KMS-11 (cell line): ENCODE measurements around the gene DRAP1.

Experiments
- H2AFZ ChIP-seq: fragments of 200-600 bp; sonication (generic); 2 replicates; pipeline ENCODE4 v1.6.1; 2016; ENCODE audit warnings: antibody characterized with exemption, mixed run types, low read depth
- H3K27ac ChIP-seq: fragments of 200-600 bp; sonication (generic); 2 replicates; pipeline ENCODE4 v1.6.1; 2016; ENCODE audit warnings: mild to moderate bottlenecking, mixed run types
- H3K27me3 ChIP-seq: fragments of 200-600 bp; sonication (generic); 2 replicates; pipeline ENCODE4 v1.6.1; 2017; ENCODE audit warnings: mild to moderate bottlenecking, low read depth, mixed run types, moderate library complexity; ENCODE audit not compliant: insufficient read depth
- H3K36me3 ChIP-seq: fragments of 200-600 bp; sonication (generic); 2 replicates; pipeline ENCODE4 v1.6.1; 2017; ENCODE audit warnings: mild to moderate bottlenecking, mixed run types; ENCODE audit not compliant: insufficient read depth
- H3K4me1 ChIP-seq: fragments of 200-600 bp; sonication (generic); 2 replicates; pipeline ENCODE4 v1.6.1; 2016; ENCODE audit warnings: mild to moderate bottlenecking, low read depth, mixed run types; ENCODE audit not compliant: poor library complexity, severe bottlenecking
- H3K4me2 ChIP-seq: fragments of 200-600 bp; sonication (generic); 2 replicates; pipeline ENCODE4 v1.7.0; 2016; ENCODE audit warnings: mild to moderate bottlenecking, mixed run types
- H3K4me3 ChIP-seq: fragments of 200-600 bp; sonication (generic); IDR thresholded peaks from 2 replicates; pipeline ENCODE4 v1.6.1; 2017; ENCODE audit warnings: low read depth, low read length, mixed read lengths; ENCODE audit not compliant: insufficient read depth
- H3K79me2 ChIP-seq: fragments of 200-600 bp; sonication (generic); 2 replicates; pipeline ENCODE4 v1.6.1; 2016; ENCODE audit warnings: low read depth, mixed run types; ENCODE audit not compliant: insufficient read depth
- H3K9ac ChIP-seq: fragments of 200-600 bp; sonication (generic); 2 replicates; pipeline ENCODE4 v1.6.1; 2016; ENCODE audit warnings: mild to moderate bottlenecking, mixed run types
- H4K20me1 ChIP-seq: fragments of 200-600 bp; sonication (generic); 2 replicates; pipeline ENCODE4 v1.6.1; 2016; ENCODE audit warnings: mild to moderate bottlenecking, mixed run types; ENCODE audit not compliant: insufficient read depth
- TF ChIP-seq, protein P1 (sequence below): fragments of 200-600 bp; sonication (generic); conservative IDR thresholded peaks from 2 replicates; pipeline ENCODE4 v1.6.1; 2017; ENCODE audit warnings: low read depth, mild to moderate bottlenecking, antibody characterized with exemption, low read length, moderate library complexity, mixed read lengths

The DRAP1 gene

DNA sequence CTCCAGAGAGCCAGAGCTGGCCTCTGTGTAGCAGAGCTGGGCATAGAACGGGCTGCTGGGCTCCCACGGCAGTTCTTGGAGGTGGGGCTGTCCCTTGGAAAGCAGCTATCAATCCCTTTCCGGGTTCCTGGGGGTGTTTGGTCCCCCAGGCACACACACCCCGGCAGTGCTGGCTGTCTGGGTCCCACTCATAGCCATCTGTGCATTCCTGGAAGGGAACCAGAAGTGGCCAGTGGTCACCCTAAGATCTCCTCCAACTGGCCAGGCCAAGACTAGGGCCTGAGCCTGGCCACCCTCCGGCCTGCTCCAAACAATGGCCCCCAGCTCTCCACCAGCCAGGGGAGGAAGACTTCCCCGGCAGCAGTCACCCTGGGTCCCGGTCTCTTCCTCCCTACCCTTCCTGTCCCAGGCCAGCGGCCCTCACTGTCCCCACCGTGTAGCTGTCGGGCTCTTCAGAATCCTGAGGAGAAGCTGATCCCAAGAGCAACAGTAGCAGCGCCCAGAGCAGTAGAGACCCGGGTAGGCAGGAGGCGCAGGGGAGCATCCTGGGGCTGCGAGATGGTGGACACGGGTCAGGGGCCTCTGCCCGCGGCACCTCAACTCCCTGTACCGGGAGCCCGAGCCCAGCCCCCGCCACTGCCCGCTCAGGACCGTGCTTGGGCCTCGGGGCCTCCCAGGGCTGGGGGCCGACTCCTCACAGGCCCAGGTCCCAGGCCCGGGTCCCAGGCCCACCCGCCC is 47.2 kb upstream of the DRAP1 start:
- TF ChIP-seq, protein P1, sequence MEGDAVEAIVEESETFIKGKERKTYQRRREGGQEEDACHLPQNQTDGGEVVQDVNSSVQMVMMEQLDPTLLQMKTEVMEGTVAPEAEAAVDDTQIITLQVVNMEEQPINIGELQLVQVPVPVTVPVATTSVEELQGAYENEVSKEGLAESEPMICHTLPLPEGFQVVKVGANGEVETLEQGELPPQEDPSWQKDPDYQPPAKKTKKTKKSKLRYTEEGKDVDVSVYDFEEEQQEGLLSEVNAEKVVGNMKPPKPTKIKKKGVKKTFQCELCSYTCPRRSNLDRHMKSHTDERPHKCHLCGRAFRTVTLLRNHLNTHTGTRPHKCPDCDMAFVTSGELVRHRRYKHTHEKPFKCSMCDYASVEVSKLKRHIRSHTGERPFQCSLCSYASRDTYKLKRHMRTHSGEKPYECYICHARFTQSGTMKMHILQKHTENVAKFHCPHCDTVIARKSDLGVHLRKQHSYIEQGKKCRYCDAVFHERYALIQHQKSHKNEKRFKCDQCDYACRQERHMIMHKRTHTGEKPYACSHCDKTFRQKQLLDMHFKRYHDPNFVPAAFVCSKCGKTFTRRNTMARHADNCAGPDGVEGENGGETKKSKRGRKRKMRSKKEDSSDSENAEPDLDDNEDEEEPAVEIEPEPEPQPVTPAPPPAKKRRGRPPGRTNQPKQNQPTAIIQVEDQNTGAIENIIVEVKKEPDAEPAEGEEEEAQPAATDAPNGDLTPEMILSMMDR, result no peak
- no peaks in the 10 kb centered on the region for H3K79me2 ChIP-seq
- H3K36me3 ChIP-seq, result no peaks in the 10 kb centered on the region
- peaks cover 13% of the 10 kb centered on the region for H3K4me1 ChIP-seq
- no peaks in the 10 kb centered on the region for H4K20me1 ChIP-seq
- no peak overlapping the region for H3K4me2 ChIP-seq
- H3K9ac ChIP-seq, result no peak overlapping the region
- H3K27me3 ChIP-seq, result no peaks in the 10 kb centered on the region
- no peak overlapping the region for H3K27ac ChIP-seq
- H3K4me3 ChIP-seq, result no peak overlapping the region
- H2AFZ ChIP-seq, result no peak overlapping the region

DNA sequence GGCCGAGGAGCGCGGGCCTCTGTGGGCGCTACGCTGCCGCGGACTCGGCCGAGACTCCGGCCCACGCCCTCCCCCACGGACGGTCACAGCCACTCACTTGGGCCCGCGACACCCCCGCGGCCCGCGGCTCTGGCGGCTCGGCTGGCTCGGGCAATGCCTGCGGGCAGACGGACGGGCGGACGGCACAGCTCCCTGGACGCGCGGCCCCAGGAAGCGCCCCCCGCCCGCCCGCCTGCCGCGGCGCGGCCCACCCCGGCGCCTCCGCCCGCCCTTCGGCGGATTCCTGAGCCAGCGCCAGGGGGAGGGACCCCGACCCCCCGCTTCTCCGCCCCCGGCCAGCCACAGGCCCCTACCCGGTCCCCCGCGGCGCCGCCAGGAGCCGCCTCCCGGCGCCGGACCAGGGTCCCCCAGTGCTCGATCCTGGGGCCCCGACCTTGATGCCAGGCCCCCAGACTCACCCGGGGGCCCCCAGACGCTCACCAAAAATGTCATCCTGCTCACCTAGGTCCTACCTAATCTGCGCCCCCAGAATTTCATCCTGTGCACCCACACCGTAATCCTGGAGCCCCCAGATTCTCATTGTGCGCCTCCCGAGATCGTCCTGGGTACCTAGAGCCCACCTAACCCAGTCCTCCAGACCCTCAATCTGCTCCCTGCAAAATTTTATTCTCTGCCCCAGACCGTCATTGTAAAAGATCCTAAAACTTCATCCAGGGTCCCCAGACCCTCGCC is 46.5 kb upstream of the DRAP1 start, which contains the start of gene EFEMP2:
Gene EFEMP2, minus strand, starts transcription at position 215 of the 732 bp plus-strand sequence. CDS start 446 bp downstream, outside the sequence.
- Histone ChIP-seq H3K4me1 (peaks cover 13% of the 10 kb centered on the region), H3K79me2 (no peaks in the 10 kb centered on the region), H3K4me3 (no peak within 1 kb of the TSS), H4K20me1 (no peaks in the 10 kb centered on the region), H2AFZ (peak within 1 kb of the TSS; percentile 91), H3K27me3 (no peaks in the 10 kb centered on the region), H3K36me3 (no peaks in the 10 kb centered on the region), H3K9ac (peak within 1 kb of the TSS; percentile 47; the same call in 1 of the 2 replicates), H3K4me2 (peak within 1 kb of the TSS; percentile 95), H3K27ac (no peak within 1 kb of the TSS)
- TF ChIP-seq, protein P1, result no peak

DNA sequence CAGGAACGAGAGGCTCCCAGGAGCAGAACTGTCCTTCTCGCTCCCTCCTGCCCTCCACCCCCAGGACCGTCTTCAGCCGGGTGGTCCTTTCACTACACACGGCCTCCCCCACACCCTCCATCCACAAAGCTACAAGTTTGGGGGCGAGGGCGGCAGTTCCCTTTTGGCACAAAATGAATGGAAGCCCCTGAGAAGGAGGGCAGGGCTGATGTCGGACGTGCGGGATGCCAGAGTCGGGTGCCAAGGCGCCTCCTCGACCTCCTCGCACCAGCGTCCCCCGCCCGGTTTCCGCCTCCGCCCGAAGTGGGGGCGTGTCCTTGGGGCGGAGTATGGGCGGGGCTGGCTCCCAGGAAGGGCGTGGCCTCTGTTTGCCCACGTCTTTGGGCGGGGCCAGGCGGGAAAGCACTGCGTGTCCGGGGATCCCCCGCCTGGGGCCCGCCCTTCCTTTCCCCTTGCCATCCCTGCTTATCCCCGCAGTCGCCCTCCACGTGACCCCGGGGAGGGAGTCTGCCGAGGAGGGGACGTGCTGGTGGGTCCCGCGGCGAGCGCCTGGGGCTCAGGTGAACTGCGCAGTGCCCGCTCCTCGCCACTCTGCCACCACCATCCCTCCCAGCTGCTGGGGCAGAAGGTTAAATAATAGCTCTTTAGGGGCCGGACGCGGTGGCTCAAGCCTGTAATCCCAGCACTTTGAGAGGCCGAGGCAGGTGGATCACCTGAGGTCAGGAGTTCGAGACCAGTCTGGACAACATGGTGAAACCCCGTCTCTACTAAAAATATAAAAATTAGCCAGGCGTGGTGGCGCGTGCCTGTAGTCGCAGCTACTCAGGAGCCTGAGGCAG is 45.7 kb upstream of the DRAP1 start:
- Histone ChIP-seq H3K9ac (peak overlapping the region; percentile 47; the same call in 1 of the 2 replicates), H3K27ac (no peak overlapping the region; the same call in 1 of the 2 replicates)

DNA sequence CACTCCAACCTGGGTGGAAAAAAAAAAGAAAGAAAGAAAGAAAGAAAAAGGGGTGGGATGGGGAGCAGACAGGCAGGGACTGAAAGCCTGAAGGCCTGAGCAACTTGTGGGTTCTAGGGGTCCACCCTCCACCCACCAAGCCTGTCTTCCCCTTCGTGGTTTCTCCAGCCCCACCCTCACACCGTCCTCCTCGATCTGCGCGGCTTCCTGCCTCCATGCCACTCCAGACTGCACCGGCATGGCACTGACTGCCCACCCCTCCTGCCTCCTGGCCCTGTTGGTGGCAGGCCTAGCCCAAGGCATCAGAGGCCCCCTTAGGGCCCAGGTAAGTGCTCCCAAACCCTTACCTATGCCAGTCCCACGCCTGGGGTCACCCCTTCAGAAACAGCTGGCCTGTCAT is 39.6 kb upstream of the DRAP1 start, which contains the start of gene CTSW:
Gene CTSW, plus strand, starts transcription at position 221 of the 400 bp plus-strand sequence. Its CDS starts 18 bp downstream, at position 239.
- no peak within 1 kb of the TSS for H3K4me3 ChIP-seq
- no peaks in the 10 kb centered on the region for H4K20me1 ChIP-seq
- no peaks in the 10 kb centered on the region for H3K79me2 ChIP-seq
- no peak within 1 kb of the TSS for H3K4me2 ChIP-seq
- H3K9ac ChIP-seq, result no peak within 1 kb of the TSS
- H3K27me3 ChIP-seq, result no peaks in the 10 kb centered on the region
- no peak within 1 kb of the TSS for H2AFZ ChIP-seq
- no peak within 1 kb of the TSS for H3K27ac ChIP-seq
- peaks cover 5% of the 10 kb centered on the region for H3K4me1 ChIP-seq
- TF ChIP-seq, protein P1, result no peak
- no peaks in the 10 kb centered on the region for H3K36me3 ChIP-seq

More for the DNA sequence above, 45.7 kb upstream of the DRAP1 start:
- TF ChIP-seq, protein P1, result no peak
- Histone ChIP-seq H3K36me3 (no peaks in the 10 kb centered on the region), H3K4me3 (no peak overlapping the region), H3K4me2 (peak overlapping the region; percentile 95), H4K20me1 (no peaks in the 10 kb centered on the region), H3K27me3 (no peaks in the 10 kb centered on the region), H2AFZ (peak overlapping the region; percentile 91), H3K4me1 (peaks cover 13% of the 10 kb centered on the region), H3K79me2 (no peaks in the 10 kb centered on the region)
